ENCODE measurements around the gene AGBL1.

Gene AGBL1

DNA sequence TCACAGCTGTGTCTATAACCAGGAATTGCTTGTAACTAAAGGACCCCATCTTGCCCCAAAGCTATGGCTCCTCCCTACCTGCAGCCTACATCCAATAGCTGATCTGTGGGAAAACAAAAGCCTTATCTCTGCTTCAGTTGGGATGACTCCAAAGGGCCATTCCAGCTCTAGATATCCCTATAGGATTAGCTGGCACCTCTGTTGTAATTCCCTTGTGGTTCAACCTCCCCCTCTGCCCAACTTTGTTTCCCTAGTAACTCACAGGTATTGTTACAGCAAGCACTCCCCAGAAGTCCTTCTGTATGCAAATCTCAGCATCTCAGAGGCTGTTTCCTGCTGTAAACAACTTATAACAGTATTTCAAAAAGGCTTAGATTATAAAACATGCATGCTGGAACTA, 478.6 kb downstream of the AGBL1 start:
- no peak overlapping the region for H3K4me3 ChIP-seq (ENCODE audit: low read depth in 1 of 2, low read length in 2 of 2)
- H3K9me3 ChIP-seq (ENCODE audit: insufficient read depth, low read length, severe bottlenecking) = no peaks in the 10 kb centered on the region
- DNase-seq (no peak), ATAC-seq (ENCODE audit: insufficient read depth, low read depth) (no peak)
- no peak overlapping the region for H2AFZ ChIP-seq (ENCODE audit: low read depth, low read length)
- no peak overlapping the region for H3K27ac ChIP-seq (ENCODE audit: low read length)
- no peak overlapping the region for H3K9ac ChIP-seq (ENCODE audit: low read depth, low read length)
- TF ChIP-seq EZH2 (IDR thresholded peaks at IDR 0.05; ENCODE audit: borderline replicate concordance, low read depth, low read length, severe bottlenecking) = no peak
- TF ChIP-seq, protein P1, sequence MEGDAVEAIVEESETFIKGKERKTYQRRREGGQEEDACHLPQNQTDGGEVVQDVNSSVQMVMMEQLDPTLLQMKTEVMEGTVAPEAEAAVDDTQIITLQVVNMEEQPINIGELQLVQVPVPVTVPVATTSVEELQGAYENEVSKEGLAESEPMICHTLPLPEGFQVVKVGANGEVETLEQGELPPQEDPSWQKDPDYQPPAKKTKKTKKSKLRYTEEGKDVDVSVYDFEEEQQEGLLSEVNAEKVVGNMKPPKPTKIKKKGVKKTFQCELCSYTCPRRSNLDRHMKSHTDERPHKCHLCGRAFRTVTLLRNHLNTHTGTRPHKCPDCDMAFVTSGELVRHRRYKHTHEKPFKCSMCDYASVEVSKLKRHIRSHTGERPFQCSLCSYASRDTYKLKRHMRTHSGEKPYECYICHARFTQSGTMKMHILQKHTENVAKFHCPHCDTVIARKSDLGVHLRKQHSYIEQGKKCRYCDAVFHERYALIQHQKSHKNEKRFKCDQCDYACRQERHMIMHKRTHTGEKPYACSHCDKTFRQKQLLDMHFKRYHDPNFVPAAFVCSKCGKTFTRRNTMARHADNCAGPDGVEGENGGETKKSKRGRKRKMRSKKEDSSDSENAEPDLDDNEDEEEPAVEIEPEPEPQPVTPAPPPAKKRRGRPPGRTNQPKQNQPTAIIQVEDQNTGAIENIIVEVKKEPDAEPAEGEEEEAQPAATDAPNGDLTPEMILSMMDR (IDR thresholded peaks at IDR 0.05; ENCODE audit: borderline replicate concordance, extremely low read depth, low read length, poor library complexity, severe bottlenecking) = no peak
- no peaks in the 10 kb centered on the region for H3K27me3 ChIP-seq (ENCODE audit: insufficient read depth, low read length, poor library complexity)
- H3K36me3 ChIP-seq (ENCODE audit: insufficient read depth, low read length) = no peaks in the 10 kb centered on the region
- H3K79me2 ChIP-seq (ENCODE audit: insufficient read depth, low read length) = no peaks in the 10 kb centered on the region
- H3K4me1 ChIP-seq (ENCODE audit: insufficient read depth, low read length) = no peaks in the 10 kb centered on the region
- H3K4me2 ChIP-seq (ENCODE audit: insufficient read depth, low read length) = no peak overlapping the region
- no peaks in the 10 kb centered on the region for H4K20me1 ChIP-seq (ENCODE audit: insufficient read depth, low read length)

DNA sequence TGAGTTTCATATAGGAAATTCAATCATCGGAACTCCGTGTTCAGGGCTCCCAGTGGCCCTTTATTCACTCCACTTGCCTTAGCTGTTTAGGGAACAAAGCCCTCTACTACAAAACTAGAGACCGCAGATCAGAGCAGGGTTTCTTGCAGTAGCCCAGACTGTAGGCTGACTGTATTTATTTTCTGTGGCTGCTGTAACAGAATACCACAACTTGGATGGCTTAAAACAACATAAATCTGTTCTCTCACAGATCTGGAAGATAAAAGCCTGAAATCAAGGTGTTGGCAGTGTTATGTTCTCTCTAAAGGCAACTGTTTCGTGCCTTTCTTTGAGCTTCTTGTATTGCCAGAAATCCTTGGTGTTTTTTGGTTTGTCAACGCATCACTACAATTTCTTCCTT, 479.0 kb downstream of the AGBL1 start:
- no peak for DNase-seq

DNA sequence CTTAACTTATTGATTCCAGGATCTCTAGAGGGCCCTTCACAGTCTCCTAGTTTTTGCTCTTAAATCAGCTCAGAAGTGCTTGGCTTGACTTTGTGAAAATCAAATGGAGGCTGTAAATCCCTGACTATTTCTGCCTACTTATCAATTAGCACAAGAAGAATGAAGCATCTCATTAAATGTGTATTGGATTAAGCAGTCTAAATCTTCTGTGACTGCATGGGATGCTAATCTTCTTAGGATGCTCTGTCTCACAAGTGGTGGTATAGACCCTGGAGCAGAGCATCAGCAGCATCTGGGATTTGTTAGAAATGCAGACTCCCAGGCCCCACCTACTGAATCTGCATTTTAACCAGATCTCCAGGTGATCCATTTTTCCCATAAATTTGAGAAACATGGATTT, 488.7 kb downstream of the AGBL1 start:
- Histone ChIP-seq H3K9me3 (ENCODE audit: insufficient read depth, low read length, severe bottlenecking) (no peaks in the 10 kb centered on the region), H3K27ac (ENCODE audit: low read length) (no peak overlapping the region), H4K20me1 (ENCODE audit: insufficient read depth, low read length) (no peaks in the 10 kb centered on the region), H3K4me3 (ENCODE audit: low read depth in 1 of 2, low read length in 2 of 2) (no peak overlapping the region), H3K27me3 (ENCODE audit: insufficient read depth, low read length, poor library complexity) (no peaks in the 10 kb centered on the region), H3K36me3 (ENCODE audit: insufficient read depth, low read length) (no peaks in the 10 kb centered on the region), H3K9ac (ENCODE audit: low read depth, low read length) (no peak overlapping the region), H3K79me2 (ENCODE audit: insufficient read depth, low read length) (no peaks in the 10 kb centered on the region), H2AFZ (ENCODE audit: low read depth, low read length) (no peak overlapping the region), H3K4me1 (ENCODE audit: insufficient read depth, low read length) (no peaks in the 10 kb centered on the region), H3K4me2 (ENCODE audit: insufficient read depth, low read length) (no peak overlapping the region)
- ATAC-seq (ENCODE audit: insufficient read depth, low read depth) (no peak), DNase-seq (no peak)
- TF ChIP-seq EZH2 (IDR thresholded peaks at IDR 0.05; ENCODE audit: borderline replicate concordance, low read depth, low read length, severe bottlenecking) = no peak
- TF ChIP-seq, protein P1 (IDR thresholded peaks at IDR 0.05; ENCODE audit: borderline replicate concordance, extremely low read depth, low read length, poor library complexity, severe bottlenecking) = no peak

More for the DNA sequence above, 479.0 kb downstream of the AGBL1 start:
- Histone ChIP-seq H3K27me3 (ENCODE audit: insufficient read depth, low read length, poor library complexity) (no peaks in the 10 kb centered on the region), H3K9me3 (ENCODE audit: insufficient read depth, low read length, severe bottlenecking) (no peaks in the 10 kb centered on the region), H2AFZ (ENCODE audit: low read depth, low read length) (no peak overlapping the region), H3K36me3 (ENCODE audit: insufficient read depth, low read length) (no peaks in the 10 kb centered on the region), H3K9ac (ENCODE audit: low read depth, low read length) (no peak overlapping the region), H3K4me1 (ENCODE audit: insufficient read depth, low read length) (no peaks in the 10 kb centered on the region), H4K20me1 (ENCODE audit: insufficient read depth, low read length) (no peaks in the 10 kb centered on the region), H3K4me3 (ENCODE audit: low read depth in 1 of 2, low read length in 2 of 2) (no peak overlapping the region), H3K79me2 (ENCODE audit: insufficient read depth, low read length) (no peaks in the 10 kb centered on the region), H3K27ac (ENCODE audit: low read length) (no peak overlapping the region), H3K4me2 (ENCODE audit: insufficient read depth, low read length) (no peak overlapping the region)
- TF ChIP-seq, protein P1 (IDR thresholded peaks at IDR 0.05; ENCODE audit: borderline replicate concordance, extremely low read depth, low read length, poor library complexity, severe bottlenecking) = no peak
- TF ChIP-seq EZH2 (IDR thresholded peaks at IDR 0.05; ENCODE audit: borderline replicate concordance, low read depth, low read length, severe bottlenecking) = no peak
- ATAC-seq (ENCODE audit: insufficient read depth, low read depth) = no peak

DNA sequence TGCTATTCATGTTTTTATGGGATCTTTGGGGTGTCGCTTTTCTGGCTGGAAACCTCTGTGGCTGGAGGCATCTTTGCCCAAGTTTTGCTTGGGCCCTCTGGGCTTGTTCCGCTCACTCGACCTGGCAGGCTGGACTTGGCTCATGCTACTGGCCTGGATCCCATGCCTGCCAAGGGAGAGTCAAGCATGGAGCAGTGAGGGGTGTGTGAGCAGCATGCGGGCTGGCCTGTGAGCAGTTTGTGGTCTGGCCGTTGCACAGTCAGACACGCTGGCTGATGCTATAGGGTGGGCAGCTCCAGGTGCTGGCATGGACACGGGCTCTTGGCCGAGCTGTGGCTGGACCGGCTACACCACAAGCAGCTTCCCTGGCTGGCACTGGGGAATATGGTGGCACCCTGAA, 491.1 kb downstream of the AGBL1 start:
- no peaks in the 10 kb centered on the region for H3K9me3 ChIP-seq (ENCODE audit: insufficient read depth, low read length, severe bottlenecking)
- H3K4me1 ChIP-seq (ENCODE audit: insufficient read depth, low read length) = no peaks in the 10 kb centered on the region
- no peak for ATAC-seq (ENCODE audit: insufficient read depth, low read depth)
- no peaks in the 10 kb centered on the region for H3K36me3 ChIP-seq (ENCODE audit: insufficient read depth, low read length)
- H3K27me3 ChIP-seq (ENCODE audit: insufficient read depth, low read length, poor library complexity) = no peaks in the 10 kb centered on the region
- H3K9ac ChIP-seq (ENCODE audit: low read depth, low read length) = no peak overlapping the region
- DNase-seq = no peak
- no peaks in the 10 kb centered on the region for H4K20me1 ChIP-seq (ENCODE audit: insufficient read depth, low read length)
- H3K4me2 ChIP-seq (ENCODE audit: insufficient read depth, low read length) = no peak overlapping the region
- H2AFZ ChIP-seq (ENCODE audit: low read depth, low read length) = no peak overlapping the region
- TF ChIP-seq, protein P1 (IDR thresholded peaks at IDR 0.05; ENCODE audit: borderline replicate concordance, extremely low read depth, low read length, poor library complexity, severe bottlenecking) = no peak
- no peak for TF ChIP-seq EZH2 (IDR thresholded peaks at IDR 0.05; ENCODE audit: borderline replicate concordance, low read depth, low read length, severe bottlenecking)
- H3K4me3 ChIP-seq (ENCODE audit: low read depth in 1 of 2, low read length in 2 of 2) = no peak overlapping the region
- H3K27ac ChIP-seq (ENCODE audit: low read length) = no peak overlapping the region
- H3K79me2 ChIP-seq (ENCODE audit: insufficient read depth, low read length) = no peaks in the 10 kb centered on the region

Measured in DND-41 (cell line).